HCT116 (cell line): ENCODE data around the gene CLCA4. TPM values are rescaled to one million over a fixed set of nuclear protein-coding genes. Genes with fewer than 3 reads are reported as not detected.

Experiments used
- ATAC-seq: fragments of 200-7000 bp; cut with Tn5 transposase; 2 replicates; pipeline ENCODE4 v1.9.1; 2020; ENCODE audit warnings: mild to moderate bottlenecking, moderate library complexity
- BruUV-seq: library from RNA; stranded (reverse); fragments of 400-500 nt; replicated peaks from 2 replicates; lab custom pipeline; 2021; lab: Mats Ljungman, UMichigan
- CTCF ChIA-PET: fragments of 300-600 bp; sonication (Branson Sonifier 250); formaldehyde crosslinking; loops from one replicate; lab custom pipeline; 2021; ENCODE audit warnings: antibody characterized with exemption; lab: Charles Lee
- POLR2A ChIA-PET: fragments of 300-600, 350-600 bp; sonication (Branson Sonifier 250); formaldehyde crosslinking; loops from one replicate; lab custom pipeline; 2021; ENCODE audit warnings: antibody characterized with exemption; lab: Charles Lee
- RAD21 ChIA-PET, 2 experiments: fragments of 300-600 bp; sonication (Branson Sonifier 250); formaldehyde crosslinking; loops; one replicate each; lab custom pipeline; 2023; ENCODE audit warnings: low total read pairs in 2 of 2; ENCODE audit not compliant: uncharacterized antibody in 2 of 2, unreplicated experiment in 2 of 2, low non-redundant PET in 1 of 2; lab: Charles Lee
- DNase-seq: peaks from one replicate; pipeline ENCODE4 v3.0.0-alpha.2; 2010; ENCODE audit warnings: low read depth, low spot score
- H2AFZ ChIP-seq: fragments of 200-600 bp; shearing (Covaris generic), sonication (generic); 2 replicates; pipeline ENCODE4 v1.6.1; 2017; ENCODE audit warnings: low read depth, mixed run types, mixed read lengths, antibody characterized with exemption, low read length; ENCODE audit not compliant: poor library complexity, severe bottlenecking
- H3K27ac ChIP-seq: 2 replicates; pipeline ENCODE4 v1.5.1; 2012; ENCODE audit warnings: low read depth, low read length
- H3K27me3 ChIP-seq: fragments of 200-600 bp; sonication (generic); 2 replicates; pipeline ENCODE4 v1.6.1; 2016; ENCODE audit warnings: mixed run types, low read length, mixed read lengths; ENCODE audit not compliant: insufficient read depth
- H3K36me3 ChIP-seq, 2 experiments: fragments of 200-500 bp in 1 of 2; fragments of 200-600 bp in 1 of 2; sonication (Bioruptor generic) in 1 of 2; sonication (generic) in 1 of 2; 2 replicates each; pipeline versions ENCODE4 v1.5.1 to v1.6.1; 2014 to 2016; ENCODE audit warnings: low read length in 2 of 2, inconsistent platforms in 1 of 2, mixed read lengths in 1 of 2, mixed run types in 1 of 2; ENCODE audit not compliant: insufficient read depth in 2 of 2, control insufficient read depth in 1 of 2
- H3K4me1 ChIP-seq, 2 experiments: fragments of 200-600 bp in 1 of 2; sonication (generic) in 1 of 2; 2 replicates each; pipeline versions ENCODE4 v1.5.1 to v1.6.1; 2012 to 2017; ENCODE audit warnings: low read length in 2 of 2, inconsistent platforms in 1 of 2, mild to moderate bottlenecking in 1 of 2, mixed read lengths in 1 of 2, mixed run types in 1 of 2, moderate library complexity in 1 of 2; ENCODE audit not compliant: insufficient read depth in 2 of 2, control insufficient read depth in 1 of 2
- H3K4me2 ChIP-seq: fragments of 200-600 bp; sonication (generic); 2 replicates; pipeline ENCODE4 v1.6.1; 2017; ENCODE audit warnings: mixed run types, low read length, mixed read lengths
- H3K4me3 ChIP-seq, 2 experiments: fragments of 200-600 bp in 1 of 2; sonication (generic) in 1 of 2; replicated peaks in 1 of 2; 2 replicates each; pipeline ENCODE4 v1.5.1; 2011 to 2016; ENCODE audit warnings: low read length in 2 of 2, control low read depth in 1 of 2, low read depth in 1 of 2, mild to moderate bottlenecking in 1 of 2, mixed read lengths in 1 of 2, mixed run types in 1 of 2
- H3K79me2 ChIP-seq: fragments of 200-600 bp; sonication (generic); 2 replicates; pipeline ENCODE4 v1.6.1; 2017; ENCODE audit warnings: mild to moderate bottlenecking, mixed run types, low read length, moderate library complexity, mixed read lengths; ENCODE audit not compliant: insufficient read depth
- H3K9ac ChIP-seq: fragments of 200-600 bp; sonication (generic); 2 replicates; pipeline ENCODE4 v1.6.1; 2016; ENCODE audit warnings: low read length, mixed read lengths
- H3K9me2 ChIP-seq: fragments of 200-600 bp; sonication (generic), shearing (Covaris generic); 2 replicates; pipeline ENCODE4 v1.6.1; 2017; ENCODE audit warnings: mixed run types, mild to moderate bottlenecking, moderate library complexity; ENCODE audit not compliant: insufficient read depth
- H3K9me3 ChIP-seq, 2 experiments: fragments of 200-500 bp in 1 of 2; fragments of 200-600 bp in 1 of 2; sonication (Bioruptor generic) in 1 of 2; sonication (generic) in 1 of 2; 2 replicates each; pipeline ENCODE4 v1.6.1; 2014 to 2017; ENCODE audit warnings: low read length in 2 of 2, mixed read lengths in 2 of 2, inconsistent platforms in 1 of 2, low read depth in 1 of 2, mild to moderate bottlenecking in 1 of 2, mixed run types in 1 of 2, moderate library complexity in 1 of 2; ENCODE audit not compliant: control insufficient read depth in 1 of 2, insufficient read depth in 1 of 2
- H4K20me1 ChIP-seq: fragments of 200-600 bp; sonication (generic), shearing (Covaris generic); 2 replicates; pipeline ENCODE4 v1.6.1; 2017; ENCODE audit warnings: mixed run types, mild to moderate bottlenecking, moderate library complexity; ENCODE audit not compliant: insufficient read depth
- ATF3 ChIP-seq: IDR thresholded peaks from 2 replicates; pipeline ENCODE4 v1.6.1; 2012
- CEBPB ChIP-seq: IDR thresholded peaks from 2 replicates; pipeline ENCODE4 v1.6.1; 2012; ENCODE audit warnings: low read depth
- RAD21 ChIP-seq: IDR thresholded peaks from 2 replicates; pipeline ENCODE4 v1.6.1; 2012; ENCODE audit warnings: low read depth, mild to moderate bottlenecking
- REST ChIP-seq: IDR thresholded peaks from 2 replicates; pipeline ENCODE4 v1.6.1; 2012; ENCODE audit warnings: low read depth
- ZBTB33 ChIP-seq: IDR thresholded peaks from 2 replicates; pipeline ENCODE4 v1.6.1; 2011; ENCODE audit warnings: mild to moderate bottlenecking, low read length, moderate library complexity; ENCODE audit not compliant: insufficient replicate concordance; ENCODE audit errors: extremely low read depth
- intact Hi-C: fragments of 100-400 bp; cut with micrococcal nuclease; formaldehyde crosslinking; loops from 2 replicates; pipeline ENCODE4 v1.10.0; 2022
- total RNA-seq: library from RNA; stranded (reverse); gene quantifications from one replicate; pipeline ENCODE4 v1.2.1, GENCODE V29; 2021; ENCODE audit not compliant: unreplicated experiment

Gene CLCA4
- total RNA-seq, 1 experiment from 2014 or later = not detected

- TF ChIP-seq REST = no peak
- TF ChIP-seq, all 23 proteins: peak for 0
These were observed 69.6 kb downstream of the CLCA4 start (continued) for GRCh38 chr1:86616433-86616832.

- intact Hi-C loops = no loop called here
- CTCF ChIA-PET = no interaction called here
- no peak for ATAC-seq
These were observed 70.0 kb downstream of the CLCA4 start for GRCh38 chr1:86616871-86617270.

More at GRCh38 chr1:86616871-86617270, 70.0 kb downstream of the CLCA4 start:
- H3K4me2 ChIP-seq = no peak overlapping the region
- no peak overlapping the region for H3K9ac ChIP-seq
- RAD21 ChIA-PET = no interaction called here
- DNase-seq = no peak
- no peaks in the 10 kb centered on the region for H3K9me2 ChIP-seq
- BruUV-seq = no TSS peak
- H3K27ac ChIP-seq = no peak overlapping the region
- no peaks in the 10 kb centered on the region for H3K36me3 ChIP-seq
- no peaks in the 10 kb centered on the region for H3K4me1 ChIP-seq
- H4K20me1 ChIP-seq = no peaks in the 10 kb centered on the region
- no peaks in the 10 kb centered on the region for H3K79me2 ChIP-seq
- no peak overlapping the region for H2AFZ ChIP-seq
- TF ChIP-seq RAD21 (no peak), ZBTB33 (no peak), CEBPB (peak; percentile 68), ATF3 (no peak)
- TF ChIP-seq, all 23 proteins: peak for 1
- POLR2A ChIA-PET = no interaction called here
- H3K9me3 ChIP-seq = no peaks in the 10 kb centered on the region
- H3K27me3 ChIP-seq = no peaks in the 10 kb centered on the region
- H3K4me3 ChIP-seq = no peak overlapping the region
